Hematopoietic multipotent progenitor cell treated with erythropoietin and hydrocortisone succinate and interleukin-3 and kit ligand, for 17 days (in vitro differentiated cells): Measurements from ENCODE around the gene IFI35.
"Not testable (repeated sequence)": the region's sequence is repeated elsewhere in the genome, so short reads cannot be mapped to it uniquely, and the experiment has no call there.

Experiments used
- DNase-seq: peaks from one replicate; pipeline ENCODE4 v3.0.0-alpha.2; 2015; ENCODE audit warnings: low spot score

IFI35 gene

GRCh38 chr17:43024407-43025289, 18.1 kb downstream of the IFI35 start, which contains the start of gene RND2:
Gene RND2, plus strand, starts transcription at chr17:43025231. Its CDS starts 117 bp downstream, at chr17:43025348.
- DNase-seq, result peak; percentile 56

GRCh38 chr17:43025290-43025657, 18.7 kb downstream of the IFI35 start:
- DNase-seq, result no peak

- DNase-seq, result no peak
Measured at GRCh38 chr17:43025766-43026537, 19.4 kb downstream of the IFI35 start.

GRCh38 chr17:43026595-43026994, 20.0 kb downstream of the IFI35 start:
- no peak for DNase-seq

- DNase-seq, result no peak
Measured at GRCh38 chr17:43027091-43028032, 20.8 kb downstream of the IFI35 start.

GRCh38 chr17:43028221-43028861, 21.8 kb downstream of the IFI35 start:
- no peak for DNase-seq

GRCh38 chr17:43030137-43030767, 23.7 kb downstream of the IFI35 start:
- DNase-seq, result no peak

- DNase-seq, result no peak
Measured at GRCh38 chr17:43031666-43032065, 25.1 kb downstream of the IFI35 start.

GRCh38 chr17:43033948-43034881, 27.6 kb downstream of the IFI35 start:
- no peak for DNase-seq

GRCh38 chr17:43034894-43035293, 28.3 kb downstream of the IFI35 start:
- DNase-seq, result no peak

GRCh38 chr17:43039646-43040045, 33.1 kb downstream of the IFI35 start:
- DNase-seq, result no peak

GRCh38 chr17:43040655-43041054, 34.1 kb downstream of the IFI35 start:
- DNase-seq, result no peak

- no peak for DNase-seq
Measured at GRCh38 chr17:43042025-43042628, 35.5 kb downstream of the IFI35 start.

- DNase-seq, result no peak
Measured at GRCh38 chr17:43043307-43043706, 36.7 kb downstream of the IFI35 start.

- no peak for DNase-seq
Measured at GRCh38 chr17:43044024-43044423, 37.4 kb downstream of the IFI35 start.

- no peak for DNase-seq
Measured at GRCh38 chr17:43051969-43052368, 45.4 kb downstream of the IFI35 start.

GRCh38 chr17:43053008-43053407, 46.4 kb downstream of the IFI35 start:
- DNase-seq, result not testable (repeated sequence)

- DNase-seq, result no peak
Measured at GRCh38 chr17:43056051-43056450, 49.5 kb downstream of the IFI35 start.

- no peak for DNase-seq
Measured at GRCh38 chr17:43062984-43063638, 56.5 kb downstream of the IFI35 start.
